NCI-H2227 treated with DMSO at 0.1 percent for 48 hours (cell line): ENCODE data around the gene FXYD2.

Experiments
- DNase-seq: peaks from one replicate; lab custom pipeline; 2025; lab: John Stamatoyannopoulos, UW

Gene FXYD2

GRCh38 chr11:117796456-117796871 is 28.1 kb downstream of the FXYD2 start:
- no peak for DNase-seq

- no peak for DNase-seq
These were observed 28.7 kb downstream of the FXYD2 start for GRCh38 chr11:117795638-117796455.

DNA sequence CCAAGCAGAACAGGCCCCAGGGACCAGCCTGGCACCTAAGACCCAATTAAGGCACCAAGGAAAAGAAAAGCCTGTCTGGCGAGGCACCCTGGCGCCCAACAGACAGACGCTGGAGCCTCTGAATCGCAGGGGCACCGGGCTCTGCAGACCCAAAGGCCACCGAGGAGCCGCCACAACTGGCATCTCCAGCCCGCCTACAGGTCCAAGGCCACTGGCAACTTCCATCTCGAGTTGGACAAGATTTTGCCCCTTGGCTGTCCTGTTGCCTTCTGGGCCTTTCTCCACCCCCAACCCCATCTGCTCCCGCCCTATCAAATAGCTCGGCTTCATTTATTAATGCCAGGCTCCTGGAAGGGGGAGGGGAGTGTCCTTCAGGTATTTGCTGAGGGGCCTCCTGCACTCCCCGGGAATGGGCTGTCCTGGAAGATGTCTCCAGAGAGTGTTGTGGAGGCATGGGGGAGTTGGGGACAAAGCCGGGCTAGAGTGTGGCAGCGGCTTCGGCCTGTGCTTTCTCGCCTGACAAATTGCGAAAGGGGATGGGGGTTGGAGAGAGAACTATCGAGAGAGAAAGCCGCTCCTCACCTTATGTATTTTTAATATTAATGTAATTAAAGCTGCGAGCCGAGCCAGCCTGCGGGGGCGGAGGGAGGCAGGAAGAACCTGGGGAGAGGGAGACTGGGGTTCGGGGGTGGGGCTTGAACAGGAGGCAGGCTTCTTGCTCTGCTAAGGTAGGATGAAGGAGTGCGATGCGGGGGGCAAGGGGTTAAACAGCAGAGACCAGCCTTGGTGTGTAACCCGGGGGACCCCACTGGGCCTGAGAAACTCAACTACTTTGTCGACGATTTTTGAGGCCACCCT is 29.5 kb downstream of the FXYD2 start:
- DNase-seq, result no peak

GRCh38 chr11:117794135-117794534 is 30.4 kb downstream of the FXYD2 start:
- no peak for DNase-seq

GRCh38 chr11:117793583-117793982 is 31.0 kb downstream of the FXYD2 start:
- DNase-seq, result no peak

- DNase-seq, result no peak
These were observed 31.6 kb downstream of the FXYD2 start for GRCh38 chr11:117792992-117793391.

GRCh38 chr11:117792241-117792640 is 32.3 kb downstream of the FXYD2 start:
- DNase-seq, result peak; percentile 42

- no peak for DNase-seq
These were observed 34.3 kb downstream of the FXYD2 start for GRCh38 chr11:117790279-117790678.

GRCh38 chr11:117789241-117789640 is 35.3 kb downstream of the FXYD2 start:
- DNase-seq, result no peak

DNA sequence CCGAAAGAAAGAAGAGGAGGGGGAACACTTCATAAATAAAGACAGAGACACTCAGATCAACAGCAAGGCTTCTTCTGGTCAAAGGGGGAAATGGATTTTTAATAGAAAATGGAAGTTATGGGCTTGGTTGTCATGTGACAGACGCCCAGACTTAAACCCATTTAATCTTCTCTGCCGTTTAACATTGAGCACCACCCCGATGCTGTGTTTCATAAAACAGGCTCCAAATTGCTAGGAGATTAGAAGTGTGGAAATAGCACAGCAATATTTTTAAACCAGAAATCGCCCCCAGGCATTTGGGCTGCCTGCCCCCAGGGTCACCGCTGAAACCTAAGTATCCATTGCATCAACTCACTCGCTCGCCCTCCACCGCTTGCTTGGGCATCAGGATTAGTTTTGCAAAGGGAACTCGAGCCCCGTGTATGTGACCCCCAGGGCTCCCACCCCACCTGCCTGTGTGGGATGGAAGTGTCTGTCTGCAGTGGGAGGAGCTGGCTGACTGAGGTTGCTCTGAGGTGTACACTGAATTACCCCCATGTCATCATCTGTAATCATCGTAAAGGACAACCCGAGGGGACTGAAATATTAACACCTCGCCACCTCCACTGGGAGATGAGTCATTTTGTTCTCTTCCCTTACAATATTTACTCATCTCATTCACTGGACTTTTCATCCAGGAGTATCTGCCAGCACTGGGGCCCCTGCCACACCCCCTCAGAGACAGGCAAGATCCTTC is 38.2 kb downstream of the FXYD2 start:
- no peak for DNase-seq

DNA sequence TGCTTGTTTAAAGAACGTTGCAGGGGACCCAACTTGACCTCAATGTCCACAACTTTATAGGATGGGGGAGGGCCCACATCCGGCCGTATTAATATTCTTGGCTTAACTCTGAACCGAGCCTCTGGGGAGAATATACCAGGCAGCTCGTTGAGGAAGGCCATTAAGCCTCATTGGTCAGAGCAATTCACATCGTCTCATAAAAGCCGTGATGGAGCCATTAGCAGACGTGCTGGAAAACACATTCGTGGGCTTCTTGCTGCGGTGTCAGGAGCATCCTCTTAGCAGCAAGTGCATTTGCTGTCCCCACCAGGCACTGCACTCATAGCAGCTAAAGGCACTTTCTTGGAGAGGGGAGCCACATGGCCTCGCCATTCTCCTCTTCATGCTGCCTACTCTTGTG is 42.4 kb downstream of the FXYD2 start:
- no peak for DNase-seq

GRCh38 chr11:117781627-117782026 is 42.9 kb downstream of the FXYD2 start:
- DNase-seq, result no peak

GRCh38 chr11:117780456-117780855 is 44.1 kb downstream of the FXYD2 start:
- no peak for DNase-seq

DNA sequence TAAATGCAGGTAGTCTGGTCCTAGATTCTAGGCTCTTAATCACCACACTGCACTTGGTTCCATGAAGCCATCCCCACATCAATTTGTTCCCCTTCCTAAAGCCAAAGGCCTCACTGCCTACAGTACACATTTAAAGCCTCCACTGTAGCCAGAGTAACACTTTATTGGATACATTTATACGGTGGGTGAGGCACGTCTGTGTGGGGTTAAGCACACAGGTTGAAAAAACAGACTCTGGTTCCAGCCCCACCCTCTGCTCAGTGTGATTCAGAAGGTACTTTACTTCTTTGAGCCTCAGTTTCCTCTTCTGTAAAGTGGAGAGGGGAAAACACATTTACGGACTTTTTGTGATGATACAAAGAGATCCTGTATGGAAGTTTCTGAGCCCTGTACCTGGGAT is 50.0 kb downstream of the FXYD2 start:
- DNase-seq, result no peak

DNA sequence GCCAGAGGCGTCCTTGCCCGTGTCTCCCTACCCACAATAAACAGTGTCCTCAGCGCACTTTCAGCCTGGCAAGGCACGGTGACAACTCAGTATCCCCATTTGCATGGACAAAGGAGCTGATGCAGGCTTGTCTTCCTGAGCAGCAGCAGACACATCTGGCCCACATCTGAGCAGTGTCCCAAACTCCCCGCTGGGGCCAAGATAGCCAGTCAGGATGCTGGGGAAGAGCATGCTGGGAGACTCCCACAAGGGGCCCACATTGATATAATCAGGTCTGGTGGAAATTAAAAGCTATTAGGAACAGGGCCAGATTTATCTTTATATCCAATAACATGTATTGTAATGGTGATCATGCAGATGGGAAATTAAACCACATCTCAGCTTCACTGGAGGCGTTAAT is 52.2 kb downstream of the FXYD2 start:
- DNase-seq, result no peak

DNA sequence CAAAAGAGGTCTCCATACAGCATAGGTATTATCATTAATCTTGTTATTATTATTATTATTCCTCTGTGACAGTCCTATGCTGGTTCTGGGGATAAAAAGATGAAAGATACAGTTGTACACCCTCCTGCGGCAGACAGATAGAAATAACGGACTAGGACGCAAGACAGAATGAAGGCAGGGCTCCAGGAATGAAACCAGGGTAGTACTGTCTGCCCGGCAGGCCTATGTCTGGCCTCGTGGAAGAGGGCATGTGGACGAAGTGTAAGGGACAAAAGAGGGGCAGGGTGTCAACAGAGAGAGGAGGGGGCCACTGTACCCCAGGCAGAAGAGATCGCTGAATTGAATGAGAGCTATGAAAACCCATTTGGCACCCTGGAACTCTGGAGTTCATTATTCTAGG is 52.7 kb downstream of the FXYD2 start:
- no peak for DNase-seq

DNA sequence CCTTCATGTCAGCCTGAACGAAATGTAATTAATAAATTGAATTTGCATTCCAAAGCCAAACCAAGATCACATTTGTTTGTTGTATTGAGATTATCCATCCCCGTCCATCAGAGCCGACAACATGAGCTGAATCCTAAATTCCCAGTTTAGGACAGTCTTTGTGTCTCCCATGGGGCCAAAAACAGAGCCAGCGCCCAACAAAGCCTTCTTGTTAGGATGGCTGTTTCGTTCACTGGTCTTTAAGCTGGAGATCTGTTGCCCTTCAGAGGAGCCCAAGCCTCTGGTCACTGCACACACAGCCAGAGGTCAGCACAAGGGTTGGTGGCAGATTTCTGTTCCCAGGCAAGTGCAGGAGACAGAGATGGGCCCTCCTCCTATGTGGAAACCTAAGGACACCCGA is 53.3 kb downstream of the FXYD2 start:
- DNase-seq, result no peak

- DNase-seq, result no peak
These were observed 54.5 kb downstream of the FXYD2 start for GRCh38 chr11:117770061-117770460.
